Pancreas (tissue), 10 donors: ENCODE results near the gene TAS1R2. TPM values are rescaled to one million over a fixed set of nuclear protein-coding genes. Genes with fewer than 3 reads are reported as not detected.

Source experiments
- ATAC-seq, 4 donors: fragments of 200-7000 bp; cut with Tn5 transposase; one replicate each; pipeline versions ENCODE4 v1.8.0 to v1.9.1; 2020; ENCODE audit warnings: mild to moderate bottlenecking in 4 of 4, moderate library complexity in 4 of 4
- DNase-seq, 6 donors: peaks; one replicate each; pipeline ENCODE4 v3.0.0-alpha.2; 2020
- FAIRE-seq: peaks from 2 replicates; lab custom pipeline; 2012; peaks lifted over from hg19 to GRCh38; lab: Jason Lieb, UNC
- H3K27ac ChIP-seq, 4 donors: fragments of 200-600 bp; sonication (generic); 1 replicate in 3 of 4; 2 replicates in 1 of 4; pipeline versions ENCODE4 v1.5.0 to v1.8.0; 2020
- H3K27me3 ChIP-seq, 4 donors: fragments of 200-600 bp; one replicate each; pipeline ENCODE4 v1.8.0; 2021
- H3K36me3 ChIP-seq, 3 donors: fragments of 200-600 bp; sonication (generic) in 1 of 3; one replicate each; pipeline versions ENCODE4 v1.5.0 to v1.8.0; 2020 to 2021
- H3K4me1 ChIP-seq, 3 donors: fragments of 200-600 bp; one replicate each; pipeline ENCODE4 v1.8.0; 2021
- H3K4me3 ChIP-seq, 4 donors: fragments of 200-600 bp; sonication (generic) in 2 of 4; one replicate each; pipeline versions ENCODE4 v1.5.0 to v1.8.0; 2020 to 2021
- H3K9me3 ChIP-seq, 4 donors: fragments of 200-600 bp; one replicate each; pipeline ENCODE4 v1.8.0; 2021
- WGBS, 2 donors: extraction: QIAGEN DNeasy Blood & Tissue Kit; methylation state at CpG; one replicate each; pipeline ENCODE4 v1.1.7; 2013; 5-methylcytosine and 5-hydroxymethylcytosine counted together
- intact Hi-C, 3 donors: fragments of 100-400 bp; cut with DNase I; formaldehyde crosslinking; loops; one replicate each; pipeline versions ENCODE4 v1.11.1 to v1.14.2; 2022
- polyA plus RNA-seq, 2 donors: library from polyadenylated mRNA; stranded (reverse); fragments of 200-250 nt; gene quantifications; one replicate each; pipeline ENCODE4 v1.2.3, GENCODE V29; 2013
- total RNA-seq, 6 donors: library from RNA; stranded (reverse); fragmentation: NEBNext Ultra II Directional in 4 of 6; extraction: Animal tissue kit (Norgen Biotek cat#: 25700) in 4 of 6; gene quantifications; one replicate each; pipeline versions ENCODE4 v1.2.1 to v1.2.4, GENCODE V29; 2021 to 2023
- TF ChIP-seq, protein P1 (sequence below), 4 donors: fragments of 200-600 bp; sonication (generic) in 3 of 4; IDR thresholded peaks; one replicate each; pipeline versions ENCODE4 v1.5.0 to v1.8.0; 2021; ENCODE audit warnings: antibody characterized with exemption in 4 of 4
- donor health status: healthy with polysubstance abuse.
- donor health status: DM: no; HTN: no; CAD: no; lungs with moderate emphysema.
- donor health status: DM: no; HTN: no; CAD: no.
- donor health status: control.
- donor health status: control.
- donor health status: Bipolar disorder and iron deficiency.
- donor health status: DM: yes; HTN: yes; CAD: no.
- donor health status: DM: no; HTN: no; CAD: no.
- donor health status: DM: no; HTN: no; CAD: no.
- donor health status: DM: yes; HTN: yes; CAD: no.

Gene TAS1R2
- total and polyA plus RNA-seq, 8 donors: not detected

DNA sequence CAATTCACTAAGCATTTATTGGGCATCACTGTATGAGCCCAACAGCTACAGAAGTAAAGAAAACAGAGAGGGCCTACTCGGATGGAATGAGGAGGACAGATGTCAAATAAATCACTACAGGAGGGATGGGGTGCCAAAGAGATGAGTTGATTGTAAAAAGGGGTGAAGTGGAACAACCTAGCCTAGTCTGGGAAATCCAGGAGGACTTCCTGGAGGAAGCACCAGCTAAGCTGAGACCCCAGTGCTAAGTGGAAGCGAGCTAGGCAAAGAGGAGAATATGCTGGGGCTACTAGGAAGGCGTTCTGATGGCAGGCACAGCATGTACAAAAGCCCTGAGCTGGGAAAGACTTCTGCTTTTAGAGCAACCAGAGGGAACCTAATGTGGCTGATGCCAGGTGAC is 42.1 kb downstream of the TAS1R2 start:
- Histone ChIP-seq H3K4me1 (no peaks in the 10 kb centered on the region), H3K4me3 (no peak overlapping the region), H3K9me3 (no peaks in the 10 kb centered on the region), H3K27me3 (peaks cover 0 to 9% (median 0%) of the 10 kb centered on the region in 4 donors), H3K36me3 (no peaks in the 10 kb centered on the region), H3K27ac (no peak overlapping the region)
- DNase-seq (no peak), FAIRE-seq (no peak), ATAC-seq (no peak)
- 54% methylated on average over 3 of the region's 3 CpGs for WGBS, 2 donors
- TF ChIP-seq, protein P1, sequence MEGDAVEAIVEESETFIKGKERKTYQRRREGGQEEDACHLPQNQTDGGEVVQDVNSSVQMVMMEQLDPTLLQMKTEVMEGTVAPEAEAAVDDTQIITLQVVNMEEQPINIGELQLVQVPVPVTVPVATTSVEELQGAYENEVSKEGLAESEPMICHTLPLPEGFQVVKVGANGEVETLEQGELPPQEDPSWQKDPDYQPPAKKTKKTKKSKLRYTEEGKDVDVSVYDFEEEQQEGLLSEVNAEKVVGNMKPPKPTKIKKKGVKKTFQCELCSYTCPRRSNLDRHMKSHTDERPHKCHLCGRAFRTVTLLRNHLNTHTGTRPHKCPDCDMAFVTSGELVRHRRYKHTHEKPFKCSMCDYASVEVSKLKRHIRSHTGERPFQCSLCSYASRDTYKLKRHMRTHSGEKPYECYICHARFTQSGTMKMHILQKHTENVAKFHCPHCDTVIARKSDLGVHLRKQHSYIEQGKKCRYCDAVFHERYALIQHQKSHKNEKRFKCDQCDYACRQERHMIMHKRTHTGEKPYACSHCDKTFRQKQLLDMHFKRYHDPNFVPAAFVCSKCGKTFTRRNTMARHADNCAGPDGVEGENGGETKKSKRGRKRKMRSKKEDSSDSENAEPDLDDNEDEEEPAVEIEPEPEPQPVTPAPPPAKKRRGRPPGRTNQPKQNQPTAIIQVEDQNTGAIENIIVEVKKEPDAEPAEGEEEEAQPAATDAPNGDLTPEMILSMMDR (IDR thresholded peaks at IDR 0.05): no peak
- intact Hi-C loops: loop anchor here in 2 of 3 donors (5.0 to 10.0 kb wide), 2 partner anchors 213 to 215 kb away; no protein-coding TSS in a partner anchor

DNA sequence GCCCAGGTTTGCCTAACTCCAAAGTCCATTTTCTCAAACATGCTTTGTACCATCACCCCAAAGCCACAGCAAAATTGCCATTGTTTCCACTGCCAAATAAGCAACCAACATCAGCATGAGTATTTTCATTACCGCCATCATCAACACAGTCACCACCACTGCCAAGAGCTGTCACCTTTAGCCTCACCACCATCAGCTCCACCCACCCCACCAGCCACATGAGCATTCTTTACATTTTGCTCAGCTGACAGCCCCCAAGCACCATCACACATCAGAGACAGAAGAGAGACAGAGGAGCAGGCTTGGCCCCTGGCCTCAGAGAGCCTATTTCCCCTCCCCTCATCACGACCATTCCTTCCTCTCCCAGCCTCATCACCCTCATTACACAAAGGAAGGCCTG is 42.7 kb downstream of the TAS1R2 start:
- intact Hi-C loops: loop anchor here in 2 of 3 donors (5.0 to 10.0 kb wide), 2 partner anchors 212 to 215 kb away; no protein-coding TSS in a partner anchor
- no peaks in the 10 kb centered on the region for H3K36me3 ChIP-seq
- peaks cover 0 to 9% (median 0%) of the 10 kb centered on the region in 4 donors for H3K27me3 ChIP-seq
- H3K4me1 ChIP-seq: no peaks in the 10 kb centered on the region
- TF ChIP-seq, protein P1 (IDR thresholded peaks at IDR 0.05): no peak
- no peak overlapping the region for H3K4me3 ChIP-seq
- H3K27ac ChIP-seq: no peak overlapping the region
- WGBS, 2 donors: 38 to 67% methylated on average over 2 of the region's 2 CpGs
- ATAC-seq: no peak
- FAIRE-seq: no peak
- DNase-seq: no peak
- no peaks in the 10 kb centered on the region for H3K9me3 ChIP-seq

DNA sequence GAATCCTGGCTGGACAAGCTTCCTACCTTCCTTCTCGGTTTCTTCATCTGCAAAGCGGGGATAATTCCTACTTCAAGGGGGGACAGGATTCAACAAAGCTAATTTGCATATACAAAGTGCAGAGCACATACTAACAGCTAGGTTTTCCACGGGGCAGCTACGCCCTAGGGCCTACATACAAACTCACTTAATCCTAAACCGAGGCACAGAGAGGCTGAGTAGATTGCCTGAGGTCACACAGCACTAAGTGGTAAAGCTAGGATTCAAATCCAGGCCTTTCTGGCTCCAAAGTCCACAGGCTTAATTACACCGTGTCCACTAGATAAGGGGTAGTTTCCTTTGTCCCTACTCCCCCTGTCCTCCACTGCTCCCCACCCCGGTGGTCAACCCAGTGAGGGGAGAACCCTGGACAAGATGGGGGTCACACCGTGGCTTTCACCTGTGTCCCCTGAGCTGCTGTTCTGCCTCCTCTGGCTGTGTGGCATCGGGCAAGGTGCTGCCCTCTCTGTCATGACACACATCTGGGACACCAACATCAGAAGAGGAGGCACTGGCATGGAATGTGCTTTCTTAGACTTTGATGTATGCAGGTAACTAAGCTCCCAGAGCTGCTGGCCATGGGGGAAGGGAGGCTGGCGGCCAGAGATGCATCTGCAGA is 44.5 kb downstream of the TAS1R2 start:
- intact Hi-C loops: loop anchor here in 2 of 3 donors (5.0 to 10.0 kb wide), 2 partner anchors 210 to 213 kb away; no protein-coding TSS in a partner anchor
- 39 to 58% methylated on average over 10 of the region's 10 CpGs for WGBS, 2 donors
- ATAC-seq: no peak
- no peak for DNase-seq
- H3K27ac ChIP-seq: no peak overlapping the region
- no peak for FAIRE-seq
- no peaks in the 10 kb centered on the region for H3K4me1 ChIP-seq
- peaks cover 0 to 5% (median 0%) of the 10 kb centered on the region in 4 donors for H3K27me3 ChIP-seq
- H3K36me3 ChIP-seq: no peaks in the 10 kb centered on the region
- H3K4me3 ChIP-seq: no peak overlapping the region
- TF ChIP-seq, protein P1 (IDR thresholded peaks at IDR 0.05): no peak
- H3K9me3 ChIP-seq: no peaks in the 10 kb centered on the region

DNA sequence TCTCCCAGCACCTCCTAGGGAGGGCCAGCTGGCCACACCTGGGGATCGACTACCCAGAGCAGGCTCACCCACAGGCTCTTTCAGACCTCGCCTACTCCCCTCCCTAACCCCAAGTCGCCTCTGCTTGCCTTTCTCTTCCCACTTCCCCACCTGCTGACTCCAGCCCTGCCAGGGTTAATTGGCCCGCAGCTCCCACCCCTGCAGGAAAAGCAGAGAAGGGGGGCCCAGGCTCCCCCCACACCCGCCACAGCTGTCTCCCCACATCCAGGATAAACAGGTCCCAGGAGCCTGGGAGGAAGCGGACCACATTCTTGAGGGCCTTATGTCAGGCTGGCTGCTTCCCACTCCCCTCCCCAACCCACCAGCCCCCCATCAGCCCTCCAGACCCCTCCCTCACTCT is 45.0 kb downstream of the TAS1R2 start:
- DNase-seq: no peak
- ATAC-seq: no peak
- intact Hi-C loops: loop anchor here in 1 of 3 donors (10.0 kb wide), 1 partner anchor 210 kb away; no protein-coding TSS in a partner anchor

More for the DNA sequence above, 45.0 kb downstream of the TAS1R2 start:
- no peak for FAIRE-seq
- TF ChIP-seq, protein P1 (IDR thresholded peaks at IDR 0.05): no peak
- WGBS, 2 donors: 42 to 53% methylated on average over 6 of the region's 6 CpGs
- Histone ChIP-seq H3K4me1 (no peaks in the 10 kb centered on the region), H3K4me3 (no peak overlapping the region), H3K27ac (no peak overlapping the region), H3K27me3 (no peaks in the 10 kb centered on the region), H3K9me3 (no peaks in the 10 kb centered on the region), H3K36me3 (no peaks in the 10 kb centered on the region)
